Trophoblast cell (in vitro differentiated cells and primary cell): Measurements from ENCODE around the gene OR7G1.
A peak's percentile ranks its signal among the peaks of the same experiment; 100 is the strongest.

Source experiments
- DNase-seq, 2 donors: peaks; one replicate each; pipeline ENCODE4 v3.0.0-alpha.2; 2016
- H2AFZ ChIP-seq: 2 replicates; pipeline ENCODE4 v1.6.1; 2013; ENCODE audit warnings: low read length, moderate library complexity, mild to moderate bottlenecking; ENCODE audit not compliant: insufficient read depth, poor library complexity
- H2AK5ac ChIP-seq: 2 replicates; pipeline ENCODE4 v1.6.1; 2013; ENCODE audit warnings: mild to moderate bottlenecking, low read length
- H2BK120ac ChIP-seq: 2 replicates; pipeline ENCODE4 v1.6.1; 2013; ENCODE audit warnings: low read length, mild to moderate bottlenecking, moderate library complexity; ENCODE audit not compliant: insufficient read depth, poor library complexity
- H2BK12ac ChIP-seq: 2 replicates; pipeline ENCODE4 v1.6.1; 2013; ENCODE audit warnings: mild to moderate bottlenecking, low read length, moderate library complexity
- H2BK5ac ChIP-seq: 2 replicates; pipeline ENCODE4 v1.6.1; 2013; ENCODE audit warnings: low read length, low read depth, moderate library complexity, mild to moderate bottlenecking; ENCODE audit not compliant: poor library complexity
- H3K14ac ChIP-seq: 2 replicates; pipeline ENCODE4 v1.6.1; 2013; ENCODE audit warnings: mild to moderate bottlenecking, low read length
- H3K18ac ChIP-seq: 2 replicates; pipeline ENCODE4 v1.6.1; 2013; ENCODE audit warnings: mild to moderate bottlenecking, low read length
- H3K23ac ChIP-seq: 2 replicates; pipeline ENCODE4 v1.6.1; 2013; ENCODE audit warnings: low read length
- H3K27ac ChIP-seq: 2 replicates; pipeline ENCODE4 v1.5.1; 2013; ENCODE audit warnings: low read depth, mild to moderate bottlenecking, inconsistent platforms, low read length, moderate library complexity
- H3K27me3 ChIP-seq: 2 replicates; pipeline ENCODE4 v1.6.1; 2013; ENCODE audit warnings: inconsistent platforms, mild to moderate bottlenecking, low read length, moderate library complexity; ENCODE audit not compliant: insufficient read depth
- H3K36me3 ChIP-seq, 2 experiments: 1 replicate in 1 of 2; 2 replicates in 1 of 2; pipeline ENCODE4 v1.6.1; 2013; ENCODE audit warnings: low read length in 2 of 2, mild to moderate bottlenecking in 2 of 2, moderate library complexity in 1 of 2; ENCODE audit not compliant: insufficient read depth in 2 of 2, control insufficient read depth in 1 of 2
- H3K4ac ChIP-seq: 2 replicates; pipeline ENCODE4 v1.6.1; 2013; ENCODE audit warnings: low read depth, mild to moderate bottlenecking, low read length, moderate library complexity
- H3K4me1 ChIP-seq, 2 experiments: 1 replicate in 1 of 2; 2 replicates in 1 of 2; pipeline ENCODE4 v1.6.1; 2013; ENCODE audit warnings: low read length in 2 of 2, mild to moderate bottlenecking in 2 of 2, moderate library complexity in 1 of 2; ENCODE audit not compliant: insufficient read depth in 2 of 2, control insufficient read depth in 1 of 2
- H3K4me2 ChIP-seq: 2 replicates; pipeline ENCODE4 v1.6.1; 2013; ENCODE audit warnings: inconsistent platforms, mild to moderate bottlenecking, low read length, moderate library complexity
- H3K4me3 ChIP-seq: 2 replicates; pipeline ENCODE4 v1.5.1; 2013; ENCODE audit warnings: mild to moderate bottlenecking, low read depth, low read length, inconsistent platforms
- H3K79me1 ChIP-seq: one replicate; pipeline ENCODE4 v1.6.1; 2013; ENCODE audit warnings: low read length
- H3K79me2 ChIP-seq: 2 replicates; pipeline ENCODE4 v1.6.1; 2013; ENCODE audit warnings: low read length, mild to moderate bottlenecking; ENCODE audit not compliant: control insufficient read depth, insufficient read depth, poor library complexity
- H3K9ac ChIP-seq: 2 replicates; pipeline ENCODE4 v1.6.1; 2013; ENCODE audit warnings: mild to moderate bottlenecking, low read length
- H3K9me3 ChIP-seq: 2 replicates; pipeline ENCODE4 v1.6.1; 2013; ENCODE audit warnings: low read depth, mild to moderate bottlenecking, control low read depth, inconsistent platforms, low read length; ENCODE audit not compliant: insufficient read depth
- H4K12ac ChIP-seq: 2 replicates; pipeline ENCODE4 v1.6.1; 2013; ENCODE audit warnings: low read depth, mild to moderate bottlenecking, low read length, moderate library complexity
- H4K8ac ChIP-seq: 2 replicates; pipeline ENCODE4 v1.6.1; 2013; ENCODE audit warnings: low read depth, mild to moderate bottlenecking, low read length, moderate library complexity
- H4K91ac ChIP-seq: one replicate; pipeline ENCODE4 v1.6.1; 2013; ENCODE audit warnings: low read depth, mild to moderate bottlenecking, low read length, moderate library complexity
- WGBS: extraction: QIAGEN DNeasy Blood & Tissue Kit; methylation state at CpG from one replicate; pipeline ENCODE4 v1.1.7; 2013; ENCODE audit warnings: missing lambda C conversion rate; ENCODE audit not compliant: insufficient read length, insufficient coverage; ENCODE audit errors: extremely low coverage; 5-methylcytosine and 5-hydroxymethylcytosine counted together

Gene OR7G1

DNA sequence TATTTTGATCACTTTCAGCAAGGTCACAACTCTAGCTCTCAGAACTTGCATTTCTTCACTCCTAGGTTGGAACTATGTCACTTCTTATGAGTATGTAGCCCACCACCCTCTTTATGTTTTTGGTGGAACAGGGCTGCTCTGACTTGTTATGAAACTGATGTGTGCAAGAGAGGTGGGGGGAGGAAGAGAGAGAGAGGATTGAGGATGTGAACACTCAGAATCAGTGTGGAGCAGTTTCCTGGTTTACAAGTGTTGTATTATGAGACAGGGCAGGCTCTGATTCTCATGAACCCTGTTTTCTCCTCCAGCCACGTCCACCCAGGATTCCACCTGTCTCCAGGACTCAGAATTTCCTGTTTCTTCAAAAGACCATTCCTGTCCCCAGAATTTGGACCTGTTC, 40.7 kb upstream of the OR7G1 start:
- H3K23ac ChIP-seq: no peak overlapping the region
- H3K4me2 ChIP-seq: no peak overlapping the region
- no peak for DNase-seq
- WGBS: no CpG with 5 or more reads among the region's 1 CpG
- H3K4me3 ChIP-seq: no peak overlapping the region
- H2AFZ ChIP-seq: no peak overlapping the region
- H4K8ac ChIP-seq: no peak overlapping the region
- no peaks in the 10 kb centered on the region for H3K27me3 ChIP-seq
- no peak overlapping the region for H4K91ac ChIP-seq
- H3K4ac ChIP-seq: no peak overlapping the region
- no peak overlapping the region for H3K18ac ChIP-seq
- H3K9ac ChIP-seq: no peak overlapping the region
- no peak overlapping the region for H2BK5ac ChIP-seq
- peaks cover 27% of the 10 kb centered on the region for H3K9me3 ChIP-seq
- H3K4me1 ChIP-seq: no peaks in the 10 kb centered on the region
- H3K27ac ChIP-seq: no peak overlapping the region
- H3K79me1 ChIP-seq: no peaks in the 10 kb centered on the region
- no peak overlapping the region for H4K12ac ChIP-seq
- H2AK5ac ChIP-seq: no peak overlapping the region
- no peak overlapping the region for H3K14ac ChIP-seq
- no peak overlapping the region for H2BK120ac ChIP-seq
- H3K36me3 ChIP-seq: peaks cover 55 to 63% of the 10 kb centered on the region in 2 experiments
- peaks cover 3% of the 10 kb centered on the region for H3K79me2 ChIP-seq
- H2BK12ac ChIP-seq: no peak overlapping the region

DNA sequence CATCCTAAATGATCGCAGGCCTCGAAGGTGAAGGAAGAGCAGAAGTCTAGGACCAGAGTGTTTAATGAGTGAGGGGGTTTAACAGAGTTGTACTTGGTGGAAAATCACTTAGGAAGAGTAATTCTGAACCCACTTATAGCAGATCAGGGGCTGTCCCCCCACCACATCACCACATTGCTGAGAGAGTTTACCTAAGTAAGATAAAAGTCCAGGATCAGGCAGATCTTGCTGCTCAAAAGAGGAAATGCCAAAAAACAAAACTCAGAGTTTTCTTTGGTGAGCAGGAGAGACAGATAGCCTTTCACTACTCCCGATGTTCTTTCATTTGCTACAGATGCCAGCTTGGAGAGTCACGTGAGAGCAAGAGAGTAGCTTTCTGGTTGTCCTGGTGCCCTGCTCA, 40.0 kb upstream of the OR7G1 start:
- H3K23ac ChIP-seq: no peak overlapping the region
- DNase-seq: no peak
- H3K18ac ChIP-seq: no peak overlapping the region
- no peak overlapping the region for H3K4ac ChIP-seq
- no peak overlapping the region for H3K4me2 ChIP-seq
- H2AFZ ChIP-seq: no peak overlapping the region
- no peak overlapping the region for H2BK120ac ChIP-seq
- H3K4me3 ChIP-seq: no peak overlapping the region
- H2BK5ac ChIP-seq: no peak overlapping the region
- WGBS: no CpG with 5 or more reads among the region's 4 CpGs
- peaks cover 20% of the 10 kb centered on the region for H3K9me3 ChIP-seq
- H3K9ac ChIP-seq: no peak overlapping the region
- no peaks in the 10 kb centered on the region for H3K4me1 ChIP-seq
- peaks cover 48 to 56% of the 10 kb centered on the region in 2 experiments for H3K36me3 ChIP-seq
- H3K27ac ChIP-seq: no peak overlapping the region
- H2BK12ac ChIP-seq: no peak overlapping the region
- H3K14ac ChIP-seq: no peak overlapping the region
- H3K79me2 ChIP-seq: peaks cover 3% of the 10 kb centered on the region
- no peak overlapping the region for H2AK5ac ChIP-seq
- H3K27me3 ChIP-seq: no peaks in the 10 kb centered on the region
- H4K91ac ChIP-seq: no peak overlapping the region
- no peaks in the 10 kb centered on the region for H3K79me1 ChIP-seq
- H4K12ac ChIP-seq: no peak overlapping the region
- H4K8ac ChIP-seq: no peak overlapping the region

DNA sequence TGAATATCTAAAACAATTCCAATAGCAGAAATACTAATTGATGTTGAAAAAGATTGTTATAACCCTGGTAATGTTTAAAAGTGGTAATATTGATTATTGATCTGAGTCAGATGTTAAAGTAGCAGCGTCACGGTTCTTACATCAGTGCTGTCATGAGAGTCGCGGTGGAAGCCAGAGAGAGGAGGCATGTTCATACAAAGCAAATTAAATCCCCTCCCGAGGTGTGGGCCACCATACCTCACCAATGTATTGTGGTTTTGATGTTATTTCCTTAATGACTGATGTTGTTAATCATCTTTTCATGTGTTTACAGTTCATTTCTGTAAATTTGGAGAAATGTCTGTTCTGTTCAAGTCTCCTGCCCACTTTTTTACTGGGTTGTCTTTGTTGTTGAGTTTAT, 35.8 kb upstream of the OR7G1 start:
- no peak overlapping the region for H3K23ac ChIP-seq
- H3K4ac ChIP-seq: no peak overlapping the region
- no peak overlapping the region for H4K91ac ChIP-seq
- H3K18ac ChIP-seq: no peak overlapping the region
- H4K12ac ChIP-seq: no peak overlapping the region
- peaks cover 7% of the 10 kb centered on the region for H3K79me2 ChIP-seq
- no peak overlapping the region for H2AFZ ChIP-seq
- no peak overlapping the region for H2BK12ac ChIP-seq
- H2AK5ac ChIP-seq: no peak overlapping the region
- H3K14ac ChIP-seq: no peak overlapping the region
- no peak for DNase-seq
- H3K9ac ChIP-seq: no peak overlapping the region
- no CpG with 5 or more reads among the region's 5 CpGs for WGBS
- H3K27me3 ChIP-seq: no peaks in the 10 kb centered on the region
- no peak overlapping the region for H3K4me2 ChIP-seq
- H2BK5ac ChIP-seq: no peak overlapping the region
- H3K36me3 ChIP-seq: peaks cover 23% of the 10 kb centered on the region in 2 experiments
- no peaks in the 10 kb centered on the region for H3K4me1 ChIP-seq
- H3K4me3 ChIP-seq: no peak overlapping the region
- H3K27ac ChIP-seq: no peak overlapping the region
- no peak overlapping the region for H4K8ac ChIP-seq
- H2BK120ac ChIP-seq: no peak overlapping the region
- no peaks in the 10 kb centered on the region for H3K79me1 ChIP-seq
- H3K9me3 ChIP-seq: peaks cover 9% of the 10 kb centered on the region

DNA sequence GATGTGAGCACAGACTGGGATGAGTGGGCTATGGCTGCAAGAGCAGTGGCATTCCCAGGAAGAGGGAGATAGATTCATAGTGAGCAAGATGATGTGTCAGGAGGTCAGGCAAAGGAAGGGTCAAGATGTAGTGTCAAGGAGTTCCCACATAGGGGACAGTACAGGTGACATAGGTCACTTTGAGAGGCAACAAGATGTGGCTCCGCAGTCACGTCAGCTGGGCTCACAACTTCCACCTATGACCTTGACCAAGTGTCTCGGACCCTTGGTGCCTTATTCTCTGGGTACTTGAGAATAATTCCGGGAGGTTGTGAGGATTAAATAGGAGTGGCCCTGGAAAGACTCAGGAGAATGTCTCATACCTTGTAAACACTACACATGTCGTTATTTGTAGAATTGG, 35.1 kb upstream of the OR7G1 start:
- H4K8ac ChIP-seq: no peak overlapping the region
- H3K4me2 ChIP-seq: no peak overlapping the region
- H4K91ac ChIP-seq: no peak overlapping the region
- no peak overlapping the region for H3K23ac ChIP-seq
- H3K79me1 ChIP-seq: no peaks in the 10 kb centered on the region
- no peak overlapping the region for H2AFZ ChIP-seq
- peaks cover 6% of the 10 kb centered on the region for H3K9me3 ChIP-seq
- no peak overlapping the region for H2BK120ac ChIP-seq
- DNase-seq: no peak
- no peaks in the 10 kb centered on the region for H3K4me1 ChIP-seq
- peaks cover 18 to 19% of the 10 kb centered on the region in 2 experiments for H3K36me3 ChIP-seq
- peak overlapping the region; percentile 43 for H3K4ac ChIP-seq
- H3K27ac ChIP-seq: no peak overlapping the region
- no peak overlapping the region for H2BK12ac ChIP-seq
- no CpG with 5 or more reads among the region's 5 CpGs for WGBS
- H3K9ac ChIP-seq: no peak overlapping the region
- H3K14ac ChIP-seq: no peak overlapping the region
- H3K79me2 ChIP-seq: peaks cover 7% of the 10 kb centered on the region
- H3K18ac ChIP-seq: no peak overlapping the region
- no peak overlapping the region for H4K12ac ChIP-seq
- no peak overlapping the region for H2BK5ac ChIP-seq
- H3K4me3 ChIP-seq: no peak overlapping the region
- H3K27me3 ChIP-seq: no peaks in the 10 kb centered on the region
- no peak overlapping the region for H2AK5ac ChIP-seq
